ENCODE data around the gene OR2M7. TPM values are rescaled to one million over a fixed set of nuclear protein-coding genes. Genes with fewer than 3 reads are reported as not detected.

The OR2M7 gene
- total RNA-seq, 1 donor = not detected

Other genes starting within 250 kb of the OR2M7 start
- 0.21 TPM for gene OR2L13, start 229.4 kb downstream of the OR2M7 start, total RNA-seq
- not detected for gene OR2M5, start 179.4 kb downstream of the OR2M7 start, total RNA-seq
- 0.10 TPM for gene OR2M2, start 149.7 kb downstream of the OR2M7 start, total RNA-seq
- gene OR2M3, start 127.3 kb downstream of the OR2M7 start, total RNA-seq = not detected
- gene OR2M4, start 93.2 kb downstream of the OR2M7 start, total RNA-seq = not detected
- gene OR2T33, start 46.6 kb downstream of the OR2M7 start, total RNA-seq = not detected
- gene OR2T12, start 21.1 kb downstream of the OR2M7 start, total RNA-seq = not detected
- gene OR14C36, start 24.2 kb upstream of the OR2M7 start, total RNA-seq = not detected
- gene OR2T4, start 37.1 kb upstream of the OR2M7 start, total RNA-seq = not detected
- not detected for gene OR2T6, start 51.2 kb upstream of the OR2M7 start, total RNA-seq
- not detected for gene OR2T1, start 78.5 kb upstream of the OR2M7 start, total RNA-seq
- 0.42 TPM for gene OR2T2, start 121.1 kb upstream of the OR2M7 start, total RNA-seq
- 0.42 TPM for gene OR2T3, start 148.8 kb upstream of the OR2M7 start, total RNA-seq
- gene OR2T5, start 164.0 kb upstream of the OR2M7 start, total RNA-seq = 0.10 TPM
- 0.10 TPM for gene OR2G6, start 183.5 kb upstream of the OR2M7 start, total RNA-seq
- gene OR2T29, start 238.2 kb upstream of the OR2M7 start, total RNA-seq = not detected